H1 (cell line): Measurements from ENCODE around the gene LAMA4. TPM values are rescaled to one million over a fixed set of nuclear protein-coding genes. Genes with fewer than 3 reads are reported as not detected.

Source experiments
- CTCF ChIA-PET: fragments of 300-600 bp; sonication (Branson Sonifier 250); formaldehyde crosslinking; loops from one replicate; lab custom pipeline; 2021; ENCODE audit not compliant: partially characterized antibody; lab: Charles Lee
- POLR2A ChIA-PET: fragments of 300-600 bp; sonication (Branson Sonifier 250); formaldehyde crosslinking; loops from one replicate; lab custom pipeline; 2021; ENCODE audit warnings: inconsistent platforms; ENCODE audit not compliant: partially characterized antibody; lab: Charles Lee
- DNase-seq, 2 experiments: peaks; one replicate each; pipeline versions ENCODE4 v3.0.0 to v3.0.0-alpha.2; 2010 to 2022; ENCODE audit warnings: low spot score in 2 of 2, low read depth in 1 of 2, mixed read lengths in 1 of 2
- FAIRE-seq: peaks from 2 replicates; lab custom pipeline; 2011; peaks lifted over from hg19 to GRCh38; lab: Jason Lieb, UNC
- H2AFZ ChIP-seq: 2 replicates; pipeline ENCODE4 v1.8.1; 2012; ENCODE audit warnings: low read length, inconsistent platforms
- H2AK5ac ChIP-seq: 2 replicates; pipeline ENCODE4 v1.6.1; 2013; ENCODE audit warnings: low read depth, low read length
- H2BK120ac ChIP-seq: replicated peaks from 2 replicates; pipeline ENCODE3; 2013; ENCODE audit warnings: low read depth, low read length, inconsistent platforms
- H2BK12ac ChIP-seq: 2 replicates; pipeline ENCODE4 v1.6.1; 2013; ENCODE audit warnings: low read depth, low read length
- H2BK15ac ChIP-seq: 2 replicates; pipeline ENCODE4 v1.6.1; 2013; ENCODE audit warnings: low read length
- H2BK20ac ChIP-seq: 2 replicates; pipeline ENCODE4 v1.6.1; 2013; ENCODE audit warnings: low read length
- H2BK5ac ChIP-seq: 2 replicates; pipeline ENCODE4 v1.6.1; 2013; ENCODE audit warnings: low read depth, low read length
- H3K14ac ChIP-seq: 2 replicates; pipeline ENCODE4 v1.6.1; 2013; ENCODE audit warnings: inconsistent platforms; ENCODE audit not compliant: insufficient read length
- H3K18ac ChIP-seq: 2 replicates; pipeline ENCODE4 v1.6.1; 2013; ENCODE audit warnings: low read length; ENCODE audit errors: extremely low read depth
- H3K23ac ChIP-seq: 2 replicates; pipeline ENCODE4 v1.6.1; 2013; ENCODE audit warnings: inconsistent platforms; ENCODE audit not compliant: insufficient read length
- H3K23me2 ChIP-seq: 2 replicates; pipeline ENCODE4 v1.6.1; 2013; ENCODE audit warnings: low read depth, low read length
- H3K27ac ChIP-seq: 2 replicates; pipeline ENCODE4 v1.6.1; 2011; ENCODE audit warnings: low read depth, low read length, inconsistent platforms
- H3K27me3 ChIP-seq, 4 experiments: replicated peaks in 1 of 4; 1 replicate in 1 of 4; 2 replicates in 3 of 4; pipeline versions ENCODE4 v1.6.1 to v1.8.1; 2011 to 2013; ENCODE audit warnings: low read length in 3 of 4, mild to moderate bottlenecking in 3 of 4, inconsistent platforms in 2 of 4, mixed read lengths in 2 of 4, moderate library complexity in 1 of 4; ENCODE audit not compliant: control insufficient read depth in 3 of 4, insufficient read depth in 3 of 4; ENCODE audit errors: extremely low read depth in 1 of 4
- H3K36me3 ChIP-seq, 4 experiments: 2 replicates each; pipeline versions ENCODE4 v1.6.1 to v1.8.1; 2011 to 2013; ENCODE audit warnings: mild to moderate bottlenecking in 4 of 4, low read length in 3 of 4, moderate library complexity in 2 of 4, control low read depth in 1 of 4, inconsistent platforms in 1 of 4; ENCODE audit not compliant: insufficient read depth in 4 of 4, control insufficient read depth in 2 of 4
- H3K4ac ChIP-seq: replicated peaks from 2 replicates; pipeline ENCODE3; 2013; ENCODE audit warnings: low read length, low read depth, mixed read lengths, inconsistent platforms; ENCODE audit not compliant: insufficient read length
- H3K4me1 ChIP-seq, 4 experiments: replicated peaks in 1 of 4; 1 replicate in 1 of 4; 2 replicates in 3 of 4; pipeline versions ENCODE4 v1.6.1 to v1.8.1; 2011 to 2013; ENCODE audit warnings: low read length in 3 of 4, inconsistent platforms in 2 of 4, mixed read lengths in 1 of 4; ENCODE audit not compliant: insufficient read depth in 4 of 4, control insufficient read depth in 3 of 4
- H3K4me2 ChIP-seq, 2 experiments: 2 replicates each; pipeline versions ENCODE4 v1.6.1 to v1.8.1; 2011 to 2013; ENCODE audit warnings: low read depth in 2 of 2, low read length in 2 of 2, control low read depth in 1 of 2, inconsistent platforms in 1 of 2, mild to moderate bottlenecking in 1 of 2; ENCODE audit not compliant: insufficient read depth in 1 of 2
- H3K4me3 ChIP-seq, 4 experiments: fragments of 200-600, 300-600 bp in 1 of 4; sonication (generic), shearing (Covaris generic), sonication (Bioruptor Twin) in 1 of 4; 2 replicates each; pipeline versions ENCODE4 v1.5.1 to v1.8.1; 2011 to 2016; ENCODE audit warnings: low read length in 4 of 4, low read depth in 3 of 4, control low read depth in 2 of 4, inconsistent platforms in 2 of 4, mild to moderate bottlenecking in 2 of 4, mixed read lengths in 1 of 4, moderate library complexity in 1 of 4; ENCODE audit not compliant: insufficient read depth in 2 of 4; ENCODE audit errors: extremely low read depth in 1 of 4
- H3K56ac ChIP-seq: replicated peaks from 2 replicates; pipeline ENCODE3; 2013; ENCODE audit warnings: low read depth, mild to moderate bottlenecking, mixed read lengths, low read length, inconsistent platforms; ENCODE audit not compliant: insufficient read length
- H3K79me1 ChIP-seq: 2 replicates; pipeline ENCODE4 v1.6.1; 2013; ENCODE audit warnings: low read depth, low read length, control low read depth
- H3K79me2 ChIP-seq, 2 experiments: 2 replicates each; pipeline versions ENCODE4 v1.6.1 to v1.8.1; 2012 to 2013; ENCODE audit warnings: low read length in 2 of 2, mild to moderate bottlenecking in 2 of 2, inconsistent platforms in 1 of 2; ENCODE audit not compliant: insufficient read depth in 2 of 2, control insufficient read depth in 1 of 2
- H3K9ac ChIP-seq, 4 experiments: replicated peaks in 1 of 4; 1 replicate in 1 of 4; 2 replicates in 3 of 4; pipeline versions ENCODE4 v1.6.1 to v1.8.1; 2011 to 2013; ENCODE audit warnings: low read depth in 3 of 4, low read length in 3 of 4, control low read depth in 2 of 4, mild to moderate bottlenecking in 2 of 4, moderate library complexity in 2 of 4, inconsistent platforms in 1 of 4; ENCODE audit errors: extremely low read depth in 1 of 4
- H3K9me3 ChIP-seq, 2 experiments: 2 replicates each; pipeline versions ENCODE4 v1.6.1 to v1.8.1; 2012 to 2013; ENCODE audit warnings: mild to moderate bottlenecking in 2 of 2, moderate library complexity in 2 of 2, control low read depth in 1 of 2, inconsistent platforms in 1 of 2, low read depth in 1 of 2, low read length in 1 of 2, mixed read lengths in 1 of 2; ENCODE audit not compliant: insufficient read depth in 2 of 2
- H4K20me1 ChIP-seq, 2 experiments: replicated peaks in 1 of 2; 2 replicates each; pipeline versions ENCODE3 to v1.8.1; 2011 to 2013; ENCODE audit warnings: inconsistent platforms in 2 of 2, low read length in 2 of 2, mild to moderate bottlenecking in 1 of 2; ENCODE audit not compliant: insufficient read depth in 2 of 2, control insufficient read depth in 1 of 2
- H4K5ac ChIP-seq: 2 replicates; pipeline ENCODE4 v1.6.1; 2013; ENCODE audit warnings: low read length, low read depth, mixed read lengths, inconsistent platforms; ENCODE audit not compliant: insufficient read length
- H4K8ac ChIP-seq: 2 replicates; pipeline ENCODE4 v1.8.0; 2013; ENCODE audit warnings: mild to moderate bottlenecking, moderate library complexity, low read length, inconsistent platforms; ENCODE audit not compliant: insufficient read depth; ENCODE audit errors: extremely low read depth
- H4K91ac ChIP-seq: replicated peaks from 2 replicates; pipeline ENCODE3; 2013; ENCODE audit warnings: low read length, mixed read lengths, inconsistent platforms; ENCODE audit not compliant: insufficient read length
- FOSL1 ChIP-seq: IDR thresholded peaks from 2 replicates; pipeline ENCODE4 v1.6.1; 2011; ENCODE audit warnings: mild to moderate bottlenecking, low read depth, low read length, moderate library complexity; ENCODE audit not compliant: insufficient read depth
- KDM5A ChIP-seq: fragments of 200-600 bp; IDR thresholded peaks from 2 replicates; pipeline ENCODE4 v1.7.1; 2012; ENCODE audit warnings: mild to moderate bottlenecking, low read length, inconsistent platforms, mixed read lengths
- PHF8 ChIP-seq: fragments of 200-600 bp; sonication (generic); conservative IDR thresholded peaks from 2 replicates; pipeline ENCODE4 v1.7.1; 2012; ENCODE audit warnings: low read depth, mild to moderate bottlenecking, inconsistent platforms, low read length, moderate library complexity
- POLR2AphosphoS5 ChIP-seq: IDR thresholded peaks from 2 replicates; pipeline ENCODE4 v1.6.1; 2011; ENCODE audit warnings: low read depth, low read length
- RAD21 ChIP-seq, 2 experiments: IDR thresholded peaks in 1 of 2; conservative IDR thresholded peaks in 1 of 2; 2 replicates each; pipeline ENCODE4 v1.6.1; 2011; ENCODE audit warnings: low read depth in 2 of 2, low read length in 2 of 2, improper control_type of control experiment in 1 of 2, inconsistent platforms in 1 of 2, mild to moderate bottlenecking in 1 of 2, moderate library complexity in 1 of 2
- RBBP5 ChIP-seq: IDR thresholded peaks from 2 replicates; pipeline ENCODE4 v1.7.1; 2012; ENCODE audit warnings: low read depth, mild to moderate bottlenecking, inconsistent platforms, low read length, moderate library complexity, borderline replicate concordance
- RNF2 ChIP-seq: fragments of 200-900, 300-1000 bp; sonication (generic); IDR thresholded peaks from 2 replicates; pipeline ENCODE4 v1.7.1; 2016; ENCODE audit warnings: borderline replicate concordance, low read depth, mild to moderate bottlenecking, antibody characterized with exemption, low read length; ENCODE audit not compliant: poor library complexity, severe bottlenecking; ENCODE audit errors: missing control alignments
- SIRT6 ChIP-seq: IDR thresholded peaks from one replicate; pipeline ENCODE4 v1.7.1; 2012; ENCODE audit warnings: low read length, inconsistent platforms
- TAF1 ChIP-seq: IDR thresholded peaks from 2 replicates; pipeline ENCODE4 v1.6.1; 2011; ENCODE audit warnings: mild to moderate bottlenecking, low read depth, low read length
- TCF12 ChIP-seq: IDR thresholded peaks from 2 replicates; pipeline ENCODE4 v1.6.1; 2011; ENCODE audit warnings: low read depth, mild to moderate bottlenecking, low read length
- WGBS, 2 experiments: shearing (Covaris generic) in 1 of 2; methylation state at CpG; one replicate each; pipeline versions ENCODE4 v1.1.6 to v1.1.7; 2013 to 2015; ENCODE audit warnings: low lambda C conversion rate in 2 of 2, mixed read lengths in 2 of 2, inconsistent platforms in 1 of 2, low coverage in 1 of 2, missing lambda C conversion rate in 1 of 2; ENCODE audit not compliant: insufficient replicate concordance in 2 of 2, insufficient coverage in 1 of 2, insufficient read length in 1 of 2; ENCODE audit errors: extremely low coverage in 1 of 2, missing lambda C conversion rate in 1 of 2; 5-methylcytosine and 5-hydroxymethylcytosine counted together
- polyA plus RNA-seq, 7 experiments: library from polyadenylated mRNA; depleted of rRNA in 3 of 7; stranded (reverse) in 5 of 7; unstranded in 2 of 7; fragments of >200 nt in 5 of 7; fragments of 200-250 nt in 2 of 7; gene quantifications; 1 replicate in 5 of 7; 2 replicates in 1 of 7; 4 replicates in 1 of 7; pipeline versions ENCODE4 v1.2.1 to v1.2.3, GENCODE V29; 2011 to 2013; ENCODE audit warnings: missing spikeins in 2 of 7, mixed read lengths in 2 of 7
- total RNA-seq: library from RNA; stranded (reverse); fragmentation: NEBNext Ultra II Directional; extraction: Animal tissue kit (Norgen Biotek cat#: 25700); gene quantifications from 2 replicates; pipeline ENCODE4 v1.2.1, GENCODE V29; 2021
- TF ChIP-seq, protein P1 (sequence below): IDR thresholded peaks from 2 replicates; pipeline ENCODE4 v1.6.1; 2012; ENCODE audit warnings: inconsistent platforms

LAMA4 gene
- total and polyA plus RNA-seq, 2 of the 8 experiments (the other 6 are each of a cell fraction or from before 2014, with no cell fraction given) = 0.95 to 1.5 TPM

DNA sequence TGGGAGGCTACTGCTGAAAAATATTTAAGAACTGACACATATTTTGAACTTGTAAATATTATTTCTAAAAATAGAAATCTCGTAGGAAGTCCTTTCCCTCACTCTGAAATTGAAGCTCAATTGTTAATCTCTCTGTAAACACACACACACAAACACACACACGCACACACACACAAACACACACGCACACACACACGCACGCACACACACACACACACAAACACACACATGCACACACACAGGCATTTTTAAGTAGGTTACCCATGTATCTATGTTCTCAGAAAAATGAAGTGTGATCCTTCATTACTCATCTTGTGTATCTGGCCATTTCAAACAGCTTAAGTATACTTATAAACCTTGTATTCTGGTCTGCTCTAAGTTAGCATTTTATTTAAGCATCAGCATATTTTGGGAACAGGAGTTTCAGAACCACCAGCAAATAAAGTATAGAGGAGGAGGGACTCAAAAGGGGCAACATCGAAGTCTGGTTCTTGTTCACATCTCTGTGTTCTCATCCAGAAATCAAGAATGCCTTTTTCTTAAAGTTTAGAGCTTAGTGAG is 188.9 kb downstream of the LAMA4 start:
- H2AK5ac ChIP-seq = no peak overlapping the region
- FAIRE-seq (no peak), DNase-seq (no peak)
- H2BK120ac ChIP-seq = no peak overlapping the region
- no peak overlapping the region for H3K18ac ChIP-seq
- H3K27ac ChIP-seq = no peak overlapping the region
- H3K27me3 ChIP-seq = no peaks in the 10 kb centered on the region
- no peak overlapping the region for H4K8ac ChIP-seq
- H3K14ac ChIP-seq = no peak overlapping the region
- CTCF ChIA-PET = interaction anchor here (0.6 to 0.9 kb wide), 2 partner anchors 95 to 1338 kb away, joined by 3 read pairs; no protein-coding TSS in a partner anchor
- H3K4me1 ChIP-seq = no peaks in the 10 kb centered on the region
- no peak overlapping the region for H4K5ac ChIP-seq
- no peak overlapping the region for H3K23ac ChIP-seq
- H2BK5ac ChIP-seq = no peak overlapping the region
- H3K56ac ChIP-seq = peak overlapping the region; percentile 40
- no peak overlapping the region for H2BK12ac ChIP-seq
- no peaks in the 10 kb centered on the region; a peak in 1 of 4 replicates for H3K9me3 ChIP-seq
- H2AFZ ChIP-seq = no peak overlapping the region
- H3K23me2 ChIP-seq = peaks cover 2% of the 10 kb centered on the region; the same call in 1 of the 2 replicates
- POLR2A ChIA-PET = no interaction called here
- no peaks in the 10 kb centered on the region for H4K20me1 ChIP-seq
- H3K4me3 ChIP-seq = no peak overlapping the region
- no peak overlapping the region for H3K9ac ChIP-seq
- H3K36me3 ChIP-seq = no peaks in the 10 kb centered on the region; a peak in 1 of 8 replicates
- no peak overlapping the region for H2BK20ac ChIP-seq
- TF ChIP-seq TCF12 (no peak), PHF8 (no peak), POLR2AphosphoS5 (no peak), RAD21 (IDR thresholded peaks at IDR 0.05 in 1 of 2, conservative IDR thresholded peaks at IDR 0.05 in 1 of 2; ENCODE audit: low read depth in 2 of 2, low read length in 2 of 2) (no peak), RNF2 (no peak), TAF1 (no peak), FOSL1 (no peak), SIRT6 (no peak), KDM5A (no peak), RBBP5 (no peak)
- TF ChIP-seq, protein P1, sequence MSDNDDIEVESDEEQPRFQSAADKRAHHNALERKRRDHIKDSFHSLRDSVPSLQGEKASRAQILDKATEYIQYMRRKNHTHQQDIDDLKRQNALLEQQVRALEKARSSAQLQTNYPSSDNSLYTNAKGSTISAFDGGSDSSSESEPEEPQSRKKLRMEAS = no peak
- H3K4me2 ChIP-seq = no peak overlapping the region
- 86% methylated on average over 6 of the region's 6 CpGs; no CpG with 5 or more reads in 1 of the 2 experiments for WGBS, 2 experiments
- H4K91ac ChIP-seq = no peak overlapping the region
- H3K4ac ChIP-seq = no peak overlapping the region
- no peaks in the 10 kb centered on the region for H3K79me1 ChIP-seq
- no peaks in the 10 kb centered on the region for H3K79me2 ChIP-seq
- H2BK15ac ChIP-seq = no peak overlapping the region
